Stimulated activated naive CD8-positive, alpha-beta T cell treated with anti-CD3 and anti-CD28 coated beads, Interleukin-15, Interleukin-2, amounts not matched to agents 100 ng/mL and 50 ng/mL, for 24 hours (primary cell): ENCODE measurements around the gene ELANE.

Experiments
- H3K27ac Mint-ChIP-seq: one replicate; pipeline ENCODE4 v1.8.0; 2021; ENCODE audit warnings: mild to moderate bottlenecking, mixed read lengths
- H3K27me3 Mint-ChIP-seq: one replicate; pipeline ENCODE4 v1.8.0; 2021; ENCODE audit warnings: mixed read lengths
- H3K36me3 Mint-ChIP-seq: one replicate; pipeline ENCODE4 v1.8.0; 2021; ENCODE audit warnings: low read depth, mixed read lengths
- H3K4me1 Mint-ChIP-seq: one replicate; pipeline ENCODE4 v1.8.0; 2021; ENCODE audit warnings: low read depth, mixed read lengths
- H3K4me3 Mint-ChIP-seq: one replicate; pipeline ENCODE4 v1.8.0; 2021; ENCODE audit warnings: mild to moderate bottlenecking, mixed read lengths
- H3K9me3 Mint-ChIP-seq: one replicate; pipeline ENCODE4 v1.8.0; 2021; ENCODE audit warnings: mixed read lengths

ELANE gene

DNA sequence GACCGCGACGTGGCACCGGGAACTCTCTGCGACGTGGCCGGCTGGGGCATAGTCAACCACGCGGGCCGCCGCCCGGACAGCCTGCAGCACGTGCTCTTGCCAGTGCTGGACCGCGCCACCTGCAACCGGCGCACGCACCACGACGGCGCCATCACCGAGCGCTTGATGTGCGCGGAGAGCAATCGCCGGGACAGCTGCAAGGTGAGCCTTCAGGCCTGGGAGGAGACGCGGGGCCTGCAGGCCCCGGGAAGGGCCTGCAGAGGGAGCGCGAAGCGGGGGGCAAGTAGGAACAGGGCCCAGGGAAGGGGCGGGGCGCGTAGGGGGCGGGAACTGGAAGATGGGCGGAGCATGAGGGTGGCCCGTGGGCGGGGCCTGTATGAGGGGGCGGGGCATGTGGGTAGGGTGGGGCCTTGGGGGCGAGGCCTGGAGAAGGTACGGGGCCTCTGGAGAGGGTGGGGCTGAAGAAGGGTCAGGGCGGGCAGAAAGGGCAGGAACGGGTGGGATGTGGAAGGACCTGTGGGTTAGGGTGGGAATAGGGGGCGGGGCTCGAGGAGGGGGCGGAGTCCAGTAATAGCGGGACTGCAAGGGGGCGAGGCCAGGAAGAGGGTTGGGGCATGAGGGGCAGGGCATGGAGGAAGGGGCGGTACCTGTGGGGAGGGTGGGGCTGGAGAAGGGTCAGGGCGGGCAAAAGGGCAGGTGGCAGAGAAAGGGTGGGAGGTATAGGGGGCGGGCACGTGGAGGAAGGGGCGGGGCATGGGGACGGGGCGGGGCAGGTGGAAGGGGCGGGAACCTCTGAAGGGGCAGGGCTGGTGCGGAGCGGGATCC is 9.9 kb downstream of the ELANE start:
- no peak overlapping the region for H3K27ac Mint-ChIP-seq
- H3K9me3 Mint-ChIP-seq: no peaks in the 10 kb centered on the region
- H3K36me3 Mint-ChIP-seq: no peaks in the 10 kb centered on the region
- peaks cover 7% of the 10 kb centered on the region for H3K27me3 Mint-ChIP-seq
- H3K4me3 Mint-ChIP-seq: no peak overlapping the region
- H3K4me1 Mint-ChIP-seq: peaks cover 13% of the 10 kb centered on the region

DNA sequence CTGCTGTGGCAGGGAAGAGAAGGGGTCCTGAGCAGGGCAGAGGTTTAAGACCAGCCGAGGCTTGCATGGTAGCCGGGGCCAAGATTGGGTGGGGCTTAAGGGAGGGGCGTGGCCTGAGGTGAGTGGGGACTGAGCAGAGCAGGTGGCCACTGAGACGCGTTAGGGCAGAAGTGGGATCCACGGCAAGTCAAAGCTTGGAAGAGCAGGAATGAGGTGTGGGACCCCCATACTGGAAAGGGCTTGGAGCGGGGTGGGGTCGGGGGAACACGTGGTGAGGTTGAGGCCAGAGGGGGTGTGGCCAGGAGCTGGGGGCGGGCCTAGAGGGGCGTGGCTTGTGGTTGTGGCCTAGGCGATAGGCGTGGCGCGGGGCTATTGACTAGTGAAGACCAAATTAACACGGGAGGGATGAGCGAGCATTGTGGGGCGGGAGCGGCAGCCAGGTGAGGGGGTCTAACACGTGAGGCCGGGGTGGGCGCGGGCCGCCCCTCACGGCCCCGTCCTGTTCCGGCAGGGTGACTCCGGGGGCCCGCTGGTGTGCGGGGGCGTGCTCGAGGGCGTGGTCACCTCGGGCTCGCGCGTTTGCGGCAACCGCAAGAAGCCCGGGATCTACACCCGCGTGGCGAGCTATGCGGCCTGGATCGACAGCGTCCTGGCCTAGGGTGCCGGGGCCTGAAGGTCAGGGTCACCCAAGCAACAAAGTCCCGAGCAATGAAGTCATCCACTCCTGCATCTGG is 10.6 kb downstream of the ELANE start:
- H3K9me3 Mint-ChIP-seq: no peaks in the 10 kb centered on the region
- peaks cover 13% of the 10 kb centered on the region for H3K4me1 Mint-ChIP-seq
- H3K36me3 Mint-ChIP-seq: peaks cover 4% of the 10 kb centered on the region
- H3K27me3 Mint-ChIP-seq: peaks cover 7% of the 10 kb centered on the region
- H3K27ac Mint-ChIP-seq: no peak overlapping the region
- H3K4me3 Mint-ChIP-seq: peak overlapping the region; percentile 45

GRCh38 chr19:863315-863620 is 11.2 kb downstream of the ELANE start:
- H3K4me3 Mint-ChIP-seq: no peak overlapping the region
- H3K9me3 Mint-ChIP-seq: no peaks in the 10 kb centered on the region
- H3K27ac Mint-ChIP-seq: no peak overlapping the region
- peaks cover 13% of the 10 kb centered on the region for H3K4me1 Mint-ChIP-seq
- peaks cover 4% of the 10 kb centered on the region for H3K36me3 Mint-ChIP-seq
- peaks cover 5% of the 10 kb centered on the region for H3K27me3 Mint-ChIP-seq

DNA sequence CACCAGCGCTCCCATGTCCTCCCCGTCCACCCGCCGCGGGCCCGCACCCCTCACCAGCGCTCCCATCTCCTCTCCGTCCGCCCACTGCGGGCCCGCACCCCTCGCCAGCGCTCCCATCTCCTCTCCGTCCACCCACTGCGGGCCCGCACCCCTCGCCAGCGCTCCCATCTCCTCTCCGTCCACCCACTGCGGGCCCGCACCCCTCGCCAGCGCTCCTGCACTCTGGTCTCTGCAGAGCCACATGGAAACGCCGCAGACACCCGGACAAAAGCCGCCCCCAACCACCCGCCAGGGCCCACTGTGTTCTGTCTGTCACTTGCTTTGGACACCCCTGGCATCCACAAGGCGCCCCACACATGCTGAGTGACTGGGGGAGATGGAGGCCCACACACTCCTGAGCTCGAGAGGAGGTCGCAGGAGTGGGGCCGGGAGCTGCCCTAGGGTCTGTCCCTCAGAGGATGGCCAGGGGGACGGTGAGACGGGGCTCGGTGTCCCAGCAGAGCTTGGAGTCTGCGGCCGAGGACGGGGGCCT is 14.7 kb downstream of the ELANE start:
- no peak overlapping the region for H3K4me3 Mint-ChIP-seq
- peaks cover 16% of the 10 kb centered on the region for H3K4me1 Mint-ChIP-seq
- no peak overlapping the region for H3K27ac Mint-ChIP-seq
- no peaks in the 10 kb centered on the region for H3K9me3 Mint-ChIP-seq
- H3K27me3 Mint-ChIP-seq: no peaks in the 10 kb centered on the region
- H3K36me3 Mint-ChIP-seq: peaks cover 13% of the 10 kb centered on the region

DNA sequence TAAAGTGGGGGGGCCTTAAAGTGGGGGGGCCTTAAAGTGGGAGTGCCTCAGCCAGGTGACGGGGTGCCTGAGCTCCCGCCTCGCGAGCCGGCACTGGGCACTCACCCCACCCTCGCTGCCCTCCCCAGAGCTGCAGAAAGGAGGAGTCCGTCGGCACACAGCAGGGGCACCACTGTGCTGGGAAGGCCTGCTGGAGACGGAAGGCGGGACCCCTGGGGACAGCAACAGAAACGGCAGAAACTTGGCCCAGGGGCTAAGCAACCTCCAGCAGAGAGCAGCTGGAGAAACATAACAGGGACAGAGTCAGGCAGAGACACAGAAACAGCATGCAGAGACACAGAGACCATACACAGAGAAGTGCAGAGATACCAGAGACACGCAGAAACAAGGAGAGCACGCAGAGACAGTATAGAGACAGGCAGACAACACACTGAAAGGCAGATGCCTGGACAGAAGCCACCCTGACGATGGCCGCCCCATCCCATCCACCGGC is 15.2 kb downstream of the ELANE start:
- H3K4me1 Mint-ChIP-seq: peaks cover 21% of the 10 kb centered on the region
- no peak overlapping the region for H3K27ac Mint-ChIP-seq
- H3K9me3 Mint-ChIP-seq: no peaks in the 10 kb centered on the region
- H3K27me3 Mint-ChIP-seq: no peaks in the 10 kb centered on the region
- H3K36me3 Mint-ChIP-seq: peaks cover 13% of the 10 kb centered on the region
- no peak overlapping the region for H3K4me3 Mint-ChIP-seq

DNA sequence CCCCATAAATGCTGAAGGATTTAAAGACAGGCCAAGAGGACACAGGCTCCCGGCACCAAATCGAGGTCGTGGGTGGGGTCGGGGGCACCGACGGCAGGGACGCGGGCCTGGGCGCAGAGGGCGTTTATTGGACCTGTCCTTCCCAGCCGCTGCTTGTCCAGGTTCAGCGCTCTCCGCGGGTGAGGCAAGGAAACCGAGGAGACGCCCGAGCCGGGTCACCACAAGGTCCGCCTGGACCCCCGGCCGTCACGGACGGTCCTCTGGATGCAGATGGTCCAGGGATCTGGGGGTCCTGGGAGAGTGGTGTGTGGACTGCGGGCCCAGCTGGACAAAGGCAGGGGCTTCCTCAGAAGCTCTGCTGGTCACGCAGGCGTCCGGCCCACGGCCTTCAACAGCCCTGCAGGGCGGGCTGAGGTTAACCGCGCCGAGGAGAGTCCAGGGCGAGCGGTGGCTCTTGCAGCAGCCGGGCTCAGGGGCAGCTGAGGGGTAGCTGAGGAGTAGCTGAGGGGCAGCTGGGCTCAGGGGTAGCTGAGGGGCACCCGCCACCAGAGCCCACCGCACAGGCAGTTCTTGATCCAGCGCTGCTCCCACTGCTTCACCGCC is 15.9 kb downstream of the ELANE start:
- Mint-ChIP-seq H3K27me3 (no peaks in the 10 kb centered on the region), H3K4me3 (no peak overlapping the region), H3K4me1 (peaks cover 20% of the 10 kb centered on the region), H3K27ac (no peak overlapping the region), H3K36me3 (peaks cover 13% of the 10 kb centered on the region), H3K9me3 (no peaks in the 10 kb centered on the region)

DNA sequence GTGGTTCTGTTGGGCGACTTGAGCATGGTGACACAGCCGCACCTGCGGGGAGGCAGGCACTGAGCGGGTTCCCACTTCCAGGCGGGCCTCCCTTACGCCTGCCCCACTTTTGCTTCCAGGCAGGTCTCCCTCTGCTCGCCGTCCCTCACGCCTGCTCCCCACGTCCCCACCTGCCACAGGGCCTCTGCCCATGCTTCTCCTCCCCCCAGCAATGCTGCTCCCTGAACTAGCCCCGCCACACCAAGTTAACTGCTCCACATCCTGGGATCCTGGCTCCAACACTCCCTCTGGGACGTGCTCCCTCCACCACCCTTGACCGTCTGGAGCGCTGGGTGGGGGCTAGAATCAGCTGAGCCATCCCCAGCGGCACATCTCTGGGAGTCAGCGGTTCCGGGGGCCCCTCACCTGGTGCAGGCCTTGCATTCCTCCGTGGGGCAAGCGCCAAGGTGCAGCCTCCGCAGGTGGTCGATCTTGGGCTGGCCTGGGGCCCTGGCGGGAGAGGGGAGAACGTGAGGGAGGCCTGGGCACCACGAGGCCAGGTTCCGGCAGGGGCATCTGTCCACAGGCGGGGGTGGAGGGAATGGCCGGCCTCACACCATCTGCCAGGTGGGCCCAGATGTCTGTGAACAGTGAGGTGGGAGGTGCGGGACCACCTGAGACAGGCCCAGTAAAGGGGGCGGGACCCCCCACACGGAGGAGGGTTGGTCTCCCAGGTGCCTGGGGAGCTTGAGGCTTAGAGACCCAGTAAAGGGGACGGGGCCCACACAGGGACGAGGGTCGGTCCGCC is 16.5 kb downstream of the ELANE start:
- Mint-ChIP-seq H3K4me1 (peaks cover 14% of the 10 kb centered on the region), H3K27ac (no peak overlapping the region), H3K36me3 (peaks cover 13% of the 10 kb centered on the region), H3K9me3 (no peaks in the 10 kb centered on the region), H3K27me3 (no peaks in the 10 kb centered on the region), H3K4me3 (no peak overlapping the region)

- Mint-ChIP-seq H3K27me3 (no peaks in the 10 kb centered on the region), H3K9me3 (no peaks in the 10 kb centered on the region), H3K27ac (no peak overlapping the region), H3K4me3 (no peak overlapping the region), H3K4me1 (peaks cover 12% of the 10 kb centered on the region), H3K36me3 (peaks cover 13% of the 10 kb centered on the region)
These were observed 17.4 kb downstream of the ELANE start for GRCh38 chr19:869245-870177.

- peaks cover 12% of the 10 kb centered on the region for H3K4me1 Mint-ChIP-seq
- no peak overlapping the region for H3K4me3 Mint-ChIP-seq
- no peaks in the 10 kb centered on the region for H3K27me3 Mint-ChIP-seq
- H3K36me3 Mint-ChIP-seq: peaks cover 13% of the 10 kb centered on the region
- H3K9me3 Mint-ChIP-seq: no peaks in the 10 kb centered on the region
- H3K27ac Mint-ChIP-seq: no peak overlapping the region
These were observed 18.2 kb downstream of the ELANE start for GRCh38 chr19:870314-870713.

DNA sequence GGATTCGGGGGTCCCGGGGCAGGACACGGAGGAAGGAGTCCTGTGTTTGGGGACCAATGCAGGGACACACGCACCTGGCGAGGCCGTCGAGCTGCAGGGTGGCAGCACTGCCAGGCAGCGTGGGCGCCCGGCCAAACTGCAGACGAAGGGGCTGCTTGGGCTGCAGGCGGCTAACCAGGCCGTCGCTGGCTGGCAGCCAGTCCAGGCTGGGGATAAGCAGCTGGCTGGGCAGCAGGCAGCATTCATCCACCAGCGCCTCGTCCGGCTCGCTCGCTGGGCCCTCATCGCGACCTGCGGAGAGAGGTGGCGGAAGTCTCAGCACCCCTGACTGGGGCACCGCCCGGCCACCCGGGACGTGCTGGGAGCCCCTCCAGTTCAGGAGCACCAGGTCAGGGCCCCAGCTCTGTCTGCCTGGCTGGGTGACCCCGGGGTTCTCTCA is 18.9 kb downstream of the ELANE start:
- Mint-ChIP-seq H3K4me1 (peaks cover 12% of the 10 kb centered on the region), H3K4me3 (no peak overlapping the region), H3K36me3 (peaks cover 18% of the 10 kb centered on the region)

DNA sequence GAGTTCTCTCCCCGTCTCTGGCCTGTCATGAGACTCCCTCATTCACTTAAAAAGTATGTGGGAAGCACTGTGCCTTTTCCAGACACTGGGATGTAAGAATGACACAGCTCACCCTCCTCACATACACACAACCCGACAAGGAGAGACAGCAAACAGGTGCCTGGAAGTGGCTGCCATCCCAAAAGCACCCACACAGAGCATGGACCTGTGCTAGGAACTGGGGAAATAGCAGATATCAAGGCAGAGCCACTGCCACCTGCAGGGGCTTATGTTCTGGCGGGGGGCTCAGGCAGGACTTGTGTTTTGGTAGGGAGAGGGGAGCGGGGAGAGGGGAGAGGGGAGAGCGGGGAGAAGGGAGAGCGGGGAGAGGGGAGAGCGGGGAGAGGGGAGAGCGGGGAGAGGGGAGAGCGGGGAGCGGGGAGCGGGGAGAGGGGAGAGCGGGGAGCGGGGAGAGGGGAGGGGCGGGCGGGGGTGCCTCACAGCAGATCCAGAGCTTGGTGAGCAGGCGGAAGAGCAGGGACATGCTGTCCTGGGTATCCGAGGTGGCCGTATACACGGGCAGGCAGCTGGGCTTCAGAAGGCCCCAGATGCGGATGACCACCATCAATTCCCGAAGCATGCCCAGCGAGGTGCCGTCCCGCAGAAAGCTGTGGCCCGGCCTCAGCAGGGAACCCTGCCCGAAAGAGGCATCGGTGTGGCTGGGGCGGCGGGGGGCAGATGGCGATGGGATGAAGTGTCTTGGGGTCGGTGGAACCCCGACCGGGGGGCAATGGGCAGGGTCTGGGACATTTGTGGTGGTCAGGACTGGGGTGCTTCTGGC is 19.6 kb downstream of the ELANE start:
- Mint-ChIP-seq H3K4me1 (peaks cover 12% of the 10 kb centered on the region), H3K36me3 (peaks cover 22% of the 10 kb centered on the region), H3K4me3 (no peak overlapping the region), H3K27ac (peak overlapping the region; percentile 61), H3K9me3 (no peaks in the 10 kb centered on the region), H3K27me3 (no peaks in the 10 kb centered on the region)

More for the DNA sequence above, 18.9 kb downstream of the ELANE start:
- Mint-ChIP-seq H3K27ac (no peak overlapping the region), H3K27me3 (no peaks in the 10 kb centered on the region), H3K9me3 (no peaks in the 10 kb centered on the region)

GRCh38 chr19:872266-872951 is 20.3 kb downstream of the ELANE start:
- no peaks in the 10 kb centered on the region for H3K9me3 Mint-ChIP-seq
- no peaks in the 10 kb centered on the region for H3K27me3 Mint-ChIP-seq
- peak overlapping the region; percentile 60 for H3K4me3 Mint-ChIP-seq
- no peak overlapping the region for H3K27ac Mint-ChIP-seq
- H3K36me3 Mint-ChIP-seq: peaks cover 20% of the 10 kb centered on the region
- H3K4me1 Mint-ChIP-seq: peaks cover 12% of the 10 kb centered on the region
